CD4-positive, alpha-beta T cell (primary cell): Measurements from ENCODE around the gene CTXND1. TPM values are rescaled to one million over a fixed set of nuclear protein-coding genes. Genes with fewer than 3 reads are reported as not detected.

Source experiments
- ATAC-seq: fragments of 200-7000 bp; cut with Tn5 transposase; one replicate; pipeline ENCODE4 v1.10.0; 2022; ENCODE audit warnings: mild to moderate bottlenecking; ENCODE audit not compliant: poor library complexity
- CTCF ChIA-PET: fragments of 350-600 bp; sonication (Branson Sonifier 250); formaldehyde crosslinking; loops from one replicate; lab custom pipeline; 2021; ENCODE audit warnings: antibody characterized with exemption, inconsistent platforms; lab: Charles Lee
- POLR2A ChIA-PET: fragments of 350-600 bp; sonication (Branson Sonifier 250); formaldehyde crosslinking; loops from one replicate; lab custom pipeline; 2021; ENCODE audit warnings: antibody characterized with exemption, inconsistent platforms; lab: Charles Lee
- DNase-seq, 14 experiments: peaks; one replicate each; pipeline ENCODE4 v3.0.0-alpha.2; 2013 to 2020; ENCODE audit warnings: mixed read lengths in 2 of 14
- H3K27ac ChIP-seq, 2 donors: one replicate each; pipeline versions ENCODE4 v1.5.1 to v1.7.0; 2013; ENCODE audit warnings: low read length in 2 of 2, low read depth in 1 of 2, mild to moderate bottlenecking in 1 of 2
- H3K27me3 ChIP-seq, 2 experiments: 1 replicate in 1 of 2; 2 replicates in 1 of 2; pipeline versions ENCODE4 v1.6.1 to v1.7.0; 2013; ENCODE audit warnings: low read length in 2 of 2, control low read depth in 1 of 2, mild to moderate bottlenecking in 1 of 2, moderate library complexity in 1 of 2; ENCODE audit not compliant: insufficient read depth in 2 of 2, control insufficient read depth in 1 of 2
- H3K36me3 ChIP-seq: one replicate; pipeline ENCODE4 v1.6.1; 2013; ENCODE audit warnings: low read length, control low read depth; ENCODE audit not compliant: insufficient read depth
- H3K4me1 ChIP-seq: one replicate; pipeline ENCODE4 v1.6.1; 2013; ENCODE audit warnings: low read length, control low read depth; ENCODE audit not compliant: insufficient read depth
- H3K4me3 ChIP-seq: one replicate; pipeline ENCODE4 v1.5.1; 2013; ENCODE audit warnings: mild to moderate bottlenecking, low read length, moderate library complexity
- H3K9me3 ChIP-seq, 2 experiments: 1 replicate in 1 of 2; 2 replicates in 1 of 2; pipeline versions ENCODE4 v1.6.1 to v1.7.0; 2013; ENCODE audit warnings: low read length in 2 of 2, mild to moderate bottlenecking in 2 of 2, control low read depth in 1 of 2, moderate library complexity in 1 of 2; ENCODE audit not compliant: control insufficient read depth in 1 of 2, insufficient read depth in 1 of 2
- H3K27ac Mint-ChIP-seq: one replicate; pipeline ENCODE4 v1.8.0; 2020; ENCODE audit warnings: mixed read lengths
- H3K27me3 Mint-ChIP-seq: one replicate; pipeline ENCODE4 v1.8.0; 2021; ENCODE audit warnings: mixed read lengths
- H3K36me3 Mint-ChIP-seq: one replicate; pipeline ENCODE4 v1.8.0; 2021; ENCODE audit warnings: low read depth, mixed read lengths
- H3K4me1 Mint-ChIP-seq: one replicate; pipeline ENCODE4 v1.8.0; 2021; ENCODE audit warnings: low read depth, mixed read lengths
- H3K4me3 Mint-ChIP-seq: one replicate; pipeline ENCODE4 v1.8.0; 2020; ENCODE audit warnings: mild to moderate bottlenecking, mixed read lengths
- H3K9me3 Mint-ChIP-seq: one replicate; pipeline ENCODE4 v1.8.0; 2020; ENCODE audit warnings: mixed read lengths
- CTCF ChIP-seq: fragments of 200-600 bp; IDR thresholded peaks from one replicate; pipeline ENCODE4 v1.8.0; 2022; ENCODE audit warnings: antibody characterized with exemption, mild to moderate bottlenecking
- intact Hi-C, 2 experiments: fragments of 100-400 bp; cut with DNase I in 1 of 2; cut with micrococcal nuclease in 1 of 2; formaldehyde crosslinking; loops; one replicate each; pipeline versions ENCODE4 v1.15.1 to v1.9.0; 2023 to 2025; cut with DNase I, micrococcal nuclease
- total RNA-seq, 174 experiments: library from RNA in 2 of 174; stranded (reverse) in 2 of 174; gene quantifications; one replicate each; pipeline ENCODE4 v1.2.3 and lab custom pipeline; 2021 to 2026

CTXND1 gene
- total RNA-seq, 2 experiments from 2014 or later = not detected

DNA sequence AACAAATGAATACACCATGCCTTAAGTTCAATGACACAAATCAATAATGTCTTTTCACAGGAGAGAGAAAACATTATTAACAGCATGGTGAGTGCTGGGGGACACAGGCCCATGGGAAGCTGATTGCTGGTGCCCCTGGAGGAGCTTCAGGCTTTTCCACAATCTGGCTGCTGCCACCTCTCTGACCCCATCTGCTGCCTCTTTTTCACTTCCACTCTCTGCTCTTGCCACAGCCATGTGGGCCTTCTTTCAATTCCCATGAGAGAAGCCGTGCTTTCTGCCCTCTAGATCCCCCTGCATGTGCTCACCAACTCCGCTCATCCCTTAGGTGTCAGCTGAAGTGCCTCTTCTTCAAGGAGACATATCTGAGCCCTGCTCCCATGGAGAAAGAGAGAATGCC, 21.0 kb upstream of the CTXND1 start:
- Mint-ChIP-seq H3K4me3 (no peak overlapping the region), H3K4me1 (no peaks in the 10 kb centered on the region), H3K9me3 (no peaks in the 10 kb centered on the region), H3K36me3 (no peaks in the 10 kb centered on the region), H3K27me3 (peaks cover 35% of the 10 kb centered on the region), H3K27ac (no peak overlapping the region)
- no peak for TF ChIP-seq CTCF
- Histone ChIP-seq H3K36me3 (no peaks in the 10 kb centered on the region), H3K27ac (no peak overlapping the region), H3K27me3 (peaks cover 10 to 11% of the 10 kb centered on the region in 2 experiments), H3K4me3 (no peak overlapping the region), H3K4me1 (no peaks in the 10 kb centered on the region), H3K9me3 (no peaks in the 10 kb centered on the region)
- intact Hi-C loops = no loop called here
- POLR2A ChIA-PET = no interaction called here
- CTCF ChIA-PET = no interaction called here
- ATAC-seq (no peak), DNase-seq (no peak)

DNA sequence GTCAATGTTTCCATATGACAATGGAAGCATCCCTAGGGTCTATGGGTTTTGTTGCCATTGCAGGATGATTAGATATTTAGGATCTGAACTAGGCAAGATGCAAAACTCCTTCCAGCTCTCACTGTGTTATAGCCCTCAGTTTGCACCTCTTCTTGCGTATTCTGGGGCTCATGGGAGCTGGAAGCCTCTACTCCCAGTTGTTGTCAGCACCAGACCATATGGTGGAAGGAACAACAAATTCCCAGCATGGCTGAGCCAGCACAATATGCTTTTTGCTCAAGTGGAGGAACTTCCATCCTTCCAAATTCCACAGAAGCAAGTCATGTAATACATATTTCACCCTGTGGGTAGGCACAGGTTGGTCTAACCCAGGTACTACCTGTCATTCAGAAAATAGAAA, 18.5 kb upstream of the CTXND1 start:
- POLR2A ChIA-PET = no interaction called here
- H3K4me3 Mint-ChIP-seq = no peak overlapping the region

GRCh38 chr15:80268101-80268500, 16.1 kb upstream of the CTXND1 start:
- TF ChIP-seq CTCF = no peak
- Histone ChIP-seq H3K4me1 (no peaks in the 10 kb centered on the region), H3K9me3 (no peaks in the 10 kb centered on the region), H3K27me3 (peaks cover 4 to 10% of the 10 kb centered on the region in 2 experiments), H3K4me3 (no peak overlapping the region), H3K36me3 (no peaks in the 10 kb centered on the region), H3K27ac (no peak overlapping the region)
- H3K27me3 Mint-ChIP-seq = peaks cover 57% of the 10 kb centered on the region
- H3K36me3 Mint-ChIP-seq = no peaks in the 10 kb centered on the region
- DNase-seq = no peak
- H3K27ac Mint-ChIP-seq = no peak overlapping the region
- intact Hi-C loops = no loop called here
- no peaks in the 10 kb centered on the region for H3K4me1 Mint-ChIP-seq
- ChIA-PET CTCF (no interaction called here), POLR2A (no interaction called here)
- H3K4me3 Mint-ChIP-seq = no peak overlapping the region
- ATAC-seq = no peak
- no peaks in the 10 kb centered on the region for H3K9me3 Mint-ChIP-seq

More for the DNA sequence above, 18.5 kb upstream of the CTXND1 start:
- no peak for TF ChIP-seq CTCF
- no peaks in the 10 kb centered on the region for H3K9me3 ChIP-seq
- CTCF ChIA-PET = no interaction called here
- H3K36me3 ChIP-seq = no peaks in the 10 kb centered on the region
- H3K27ac ChIP-seq = no peak overlapping the region
- H3K4me1 ChIP-seq = no peaks in the 10 kb centered on the region
- no peak for ATAC-seq
- Mint-ChIP-seq H3K27ac (no peak overlapping the region), H3K36me3 (no peaks in the 10 kb centered on the region), H3K27me3 (peaks cover 52% of the 10 kb centered on the region), H3K4me1 (no peaks in the 10 kb centered on the region), H3K9me3 (no peaks in the 10 kb centered on the region)
- H3K27me3 ChIP-seq = peaks cover 4 to 10% of the 10 kb centered on the region in 2 experiments
- no peak overlapping the region for H3K4me3 ChIP-seq
- DNase-seq = no peak
- intact Hi-C loops = no loop called here
